ENCODE results near the gene CTSV. TPM values are rescaled to one million over a fixed set of nuclear protein-coding genes. Genes with fewer than 3 reads are reported as not detected.
A peak's percentile ranks its signal among the peaks of the same experiment; 100 is the strongest.
"Not testable (repeated sequence)": the region's sequence is repeated elsewhere in the genome, so short reads cannot be mapped to it uniquely, and the experiment has no call there.

Gene CTSV
- total RNA-seq, 4 donors from 2014 or later = 0.28 to 0.84 TPM; not detected in 2

- ATAC-seq (ENCODE audit: low FRiP score) (peak; percentile 56), DNase-seq (ENCODE audit: low spot score) (no peak)
Measured at GRCh38 chr9:97039514-97039860, 545 bp upstream of the CTSV start.

GRCh38 chr9:97023505-97023904 lies 15.4 kb downstream of the CTSV start:
- ATAC-seq (ENCODE audit: low FRiP score); DNase-seq (ENCODE audit: low spot score): not testable (repeated sequence)

More at GRCh38 chr9:97039514-97039860, 545 bp upstream of the CTSV start:
- no peak for TF ChIP-seq CTCF (IDR thresholded peaks at IDR 0.05)

- ATAC-seq (ENCODE audit: low FRiP score) (peak; percentile 98), DNase-seq (ENCODE audit: low spot score) (peak; percentile 43)
Measured at GRCh38 chr9:97013151-97014132, 25.5 kb downstream of the CTSV start.

- peak; percentile 80 for ATAC-seq (ENCODE audit: low FRiP score)
- not testable (repeated sequence) for DNase-seq (ENCODE audit: low spot score)
Measured at GRCh38 chr9:97012617-97013016, 26.3 kb downstream of the CTSV start.

GRCh38 chr9:97002195-97002594 lies 36.7 kb downstream of the CTSV start:
- not testable (repeated sequence) for DNase-seq (ENCODE audit: low spot score); ATAC-seq (ENCODE audit: low FRiP score)

GRCh38 chr9:97001338-97001737 lies 37.6 kb downstream of the CTSV start:
- not testable (repeated sequence) for ATAC-seq (ENCODE audit: low FRiP score); DNase-seq (ENCODE audit: low spot score)

GRCh38 chr9:97000139-97000787 lies 38.7 kb downstream of the CTSV start:
- not testable (repeated sequence) for ATAC-seq (ENCODE audit: low FRiP score); DNase-seq (ENCODE audit: low spot score)

- not testable (repeated sequence) for ATAC-seq (ENCODE audit: low FRiP score); DNase-seq (ENCODE audit: low spot score)
Measured at GRCh38 chr9:96999733-97000132, 39.2 kb downstream of the CTSV start.

- DNase-seq (ENCODE audit: low spot score); ATAC-seq (ENCODE audit: low FRiP score): not testable (repeated sequence)
Measured at GRCh38 chr9:96997009-96997701, 41.8 kb downstream of the CTSV start.

GRCh38 chr9:96994531-96995016 lies 44.4 kb downstream of the CTSV start:
- DNase-seq (ENCODE audit: low spot score); ATAC-seq (ENCODE audit: low FRiP score): not testable (repeated sequence)

GRCh38 chr9:96992303-96992702 lies 46.6 kb downstream of the CTSV start:
- DNase-seq (ENCODE audit: low spot score); ATAC-seq (ENCODE audit: low FRiP score): not testable (repeated sequence)

GRCh38 chr9:96989747-96990318 lies 49.1 kb downstream of the CTSV start:
- not testable (repeated sequence) for DNase-seq (ENCODE audit: low spot score); ATAC-seq (ENCODE audit: low FRiP score)

GRCh38 chr9:96984887-96985286 lies 54.1 kb downstream of the CTSV start:
- ATAC-seq (ENCODE audit: low FRiP score); DNase-seq (ENCODE audit: low spot score): not testable (repeated sequence)

GRCh38 chr9:96984139-96984538 lies 54.8 kb downstream of the CTSV start:
- not testable (repeated sequence) for DNase-seq (ENCODE audit: low spot score); ATAC-seq (ENCODE audit: low FRiP score)

- not testable (repeated sequence) for DNase-seq (ENCODE audit: low spot score); ATAC-seq (ENCODE audit: low FRiP score)
Measured at GRCh38 chr9:96983496-96984122, 55.3 kb downstream of the CTSV start.

Measured in omental fat pad (tissue), 4 donors.